Pancreas (tissue), 10 donors: Measurements from ENCODE around the gene MEGF11. TPM values are rescaled to one million over a fixed set of nuclear protein-coding genes. Genes with fewer than 3 reads are reported as not detected.

ENCODE experiments used
- ATAC-seq, 4 donors: fragments of 200-7000 bp; cut with Tn5 transposase; one replicate each; pipeline versions ENCODE4 v1.8.0 to v1.9.1; 2020; ENCODE audit warnings: mild to moderate bottlenecking in 4 of 4, moderate library complexity in 4 of 4
- DNase-seq, 6 donors: peaks; one replicate each; pipeline ENCODE4 v3.0.0-alpha.2; 2020
- FAIRE-seq: peaks from 2 replicates; lab custom pipeline; 2012; peaks lifted over from hg19 to GRCh38; lab: Jason Lieb, UNC
- H3K27ac ChIP-seq, 4 donors: fragments of 200-600 bp; sonication (generic); 1 replicate in 3 of 4; 2 replicates in 1 of 4; pipeline versions ENCODE4 v1.5.0 to v1.8.0; 2020
- H3K27me3 ChIP-seq, 4 donors: fragments of 200-600 bp; one replicate each; pipeline ENCODE4 v1.8.0; 2021
- H3K36me3 ChIP-seq, 3 donors: fragments of 200-600 bp; sonication (generic) in 1 of 3; one replicate each; pipeline versions ENCODE4 v1.5.0 to v1.8.0; 2020 to 2021
- H3K4me1 ChIP-seq, 3 donors: fragments of 200-600 bp; one replicate each; pipeline ENCODE4 v1.8.0; 2021
- H3K4me3 ChIP-seq, 4 donors: fragments of 200-600 bp; sonication (generic) in 2 of 4; one replicate each; pipeline versions ENCODE4 v1.5.0 to v1.8.0; 2020 to 2021
- H3K9me3 ChIP-seq, 4 donors: fragments of 200-600 bp; one replicate each; pipeline ENCODE4 v1.8.0; 2021
- WGBS, 2 donors: extraction: QIAGEN DNeasy Blood & Tissue Kit; methylation state at CpG; one replicate each; pipeline ENCODE4 v1.1.7; 2013; 5-methylcytosine and 5-hydroxymethylcytosine counted together
- intact Hi-C, 3 donors: fragments of 100-400 bp; cut with DNase I; formaldehyde crosslinking; loops; one replicate each; pipeline versions ENCODE4 v1.11.1 to v1.14.2; 2022
- polyA plus RNA-seq, 2 donors: library from polyadenylated mRNA; stranded (reverse); fragments of 200-250 nt; gene quantifications; one replicate each; pipeline ENCODE4 v1.2.3, GENCODE V29; 2013
- total RNA-seq, 6 donors: library from RNA; stranded (reverse); fragmentation: NEBNext Ultra II Directional in 4 of 6; extraction: Animal tissue kit (Norgen Biotek cat#: 25700) in 4 of 6; gene quantifications; one replicate each; pipeline versions ENCODE4 v1.2.1 to v1.2.4, GENCODE V29; 2021 to 2023
- TF ChIP-seq, protein P1 (sequence below), 4 donors: fragments of 200-600 bp; sonication (generic) in 3 of 4; IDR thresholded peaks; one replicate each; pipeline versions ENCODE4 v1.5.0 to v1.8.0; 2021; ENCODE audit warnings: antibody characterized with exemption in 4 of 4
- donor health status: healthy with polysubstance abuse.
- donor health status: DM: no; HTN: no; CAD: no; lungs with moderate emphysema.
- donor health status: DM: no; HTN: no; CAD: no.
- donor health status: control.
- donor health status: control.
- donor health status: Bipolar disorder and iron deficiency.
- donor health status: DM: yes; HTN: yes; CAD: no.
- donor health status: DM: no; HTN: no; CAD: no.
- donor health status: DM: no; HTN: no; CAD: no.
- donor health status: DM: yes; HTN: yes; CAD: no.

MEGF11 gene
- total and polyA plus RNA-seq, 8 donors = 0.19 to 0.87 (median 0.37) TPM

DNA sequence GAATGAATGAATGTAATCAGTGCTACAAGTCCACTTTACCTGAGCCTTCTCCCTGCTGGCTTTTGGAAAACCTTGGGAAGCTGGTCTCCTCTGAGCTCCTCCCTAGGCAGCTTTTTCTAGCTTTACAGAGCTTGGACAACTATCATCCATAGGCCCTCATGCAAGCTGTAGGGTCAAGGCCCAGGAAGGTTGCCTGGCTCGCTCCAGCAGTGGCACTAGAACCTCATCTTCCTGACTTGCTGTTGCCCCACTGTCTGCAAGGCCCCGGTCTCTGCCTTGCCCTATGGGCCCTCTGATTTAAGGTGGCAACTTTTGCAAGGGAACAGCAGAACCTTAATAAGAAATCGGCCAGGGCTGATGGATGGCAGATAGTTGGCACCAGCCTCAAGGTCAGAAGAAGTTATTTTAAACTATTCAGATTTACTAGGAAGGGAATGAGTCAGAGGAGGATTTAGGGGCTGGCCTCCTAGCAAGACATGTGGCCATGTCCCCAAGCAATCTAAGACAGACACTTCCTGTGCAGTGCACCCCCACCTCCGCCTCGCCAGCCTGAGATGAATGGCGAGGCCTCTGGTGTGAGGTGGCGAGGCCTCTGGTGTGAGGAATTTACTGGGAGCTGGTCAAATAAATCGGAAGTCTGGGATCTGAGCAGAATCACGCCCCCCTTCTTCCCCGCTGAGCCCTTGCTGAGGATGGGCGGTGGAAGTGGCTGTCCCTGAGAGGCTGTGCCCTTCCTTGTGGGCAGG is 180.8 kb downstream of the MEGF11 start:
- no peaks in the 10 kb centered on the region for H3K27me3 ChIP-seq
- ATAC-seq = peak; percentile 65 to 79 (median 76)
- H3K27ac ChIP-seq = no peak overlapping the region
- no peak overlapping the region for H3K4me3 ChIP-seq
- 47 to 59% methylated on average over 11 of the region's 11 CpGs for WGBS, 2 donors
- H3K4me1 ChIP-seq = peaks cover 12 to 24% (median 19%) of the 10 kb centered on the region in 3 donors
- FAIRE-seq = no peak
- intact Hi-C loops = no loop called here
- peak in 3 of 6 donors; percentile 31 to 61 (median 46) for DNase-seq
- TF ChIP-seq, protein P1, sequence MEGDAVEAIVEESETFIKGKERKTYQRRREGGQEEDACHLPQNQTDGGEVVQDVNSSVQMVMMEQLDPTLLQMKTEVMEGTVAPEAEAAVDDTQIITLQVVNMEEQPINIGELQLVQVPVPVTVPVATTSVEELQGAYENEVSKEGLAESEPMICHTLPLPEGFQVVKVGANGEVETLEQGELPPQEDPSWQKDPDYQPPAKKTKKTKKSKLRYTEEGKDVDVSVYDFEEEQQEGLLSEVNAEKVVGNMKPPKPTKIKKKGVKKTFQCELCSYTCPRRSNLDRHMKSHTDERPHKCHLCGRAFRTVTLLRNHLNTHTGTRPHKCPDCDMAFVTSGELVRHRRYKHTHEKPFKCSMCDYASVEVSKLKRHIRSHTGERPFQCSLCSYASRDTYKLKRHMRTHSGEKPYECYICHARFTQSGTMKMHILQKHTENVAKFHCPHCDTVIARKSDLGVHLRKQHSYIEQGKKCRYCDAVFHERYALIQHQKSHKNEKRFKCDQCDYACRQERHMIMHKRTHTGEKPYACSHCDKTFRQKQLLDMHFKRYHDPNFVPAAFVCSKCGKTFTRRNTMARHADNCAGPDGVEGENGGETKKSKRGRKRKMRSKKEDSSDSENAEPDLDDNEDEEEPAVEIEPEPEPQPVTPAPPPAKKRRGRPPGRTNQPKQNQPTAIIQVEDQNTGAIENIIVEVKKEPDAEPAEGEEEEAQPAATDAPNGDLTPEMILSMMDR (IDR thresholded peaks at IDR 0.05) = no peak
- H3K36me3 ChIP-seq = no peaks in the 10 kb centered on the region
- no peaks in the 10 kb centered on the region for H3K9me3 ChIP-seq

DNA sequence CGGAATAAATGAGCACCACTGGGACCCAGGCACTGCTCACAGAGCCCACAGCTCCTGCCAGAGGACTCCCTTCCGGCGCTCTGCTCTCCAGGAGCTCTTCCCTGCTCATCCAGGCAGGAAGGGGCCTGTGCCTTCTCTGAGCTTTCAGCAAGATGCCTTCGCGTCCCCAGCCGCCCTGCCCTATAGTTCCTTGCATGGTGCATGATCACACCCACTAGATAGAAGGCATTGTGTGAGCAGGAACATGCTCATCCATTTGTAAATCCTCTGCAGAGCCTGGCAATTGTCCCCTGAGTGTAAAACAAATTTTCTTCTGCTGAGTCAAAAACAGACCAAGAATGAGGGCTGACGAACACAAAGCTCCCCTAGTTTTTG is 181.6 kb downstream of the MEGF11 start:
- peak in 1 of 6 donors; percentile 22 for DNase-seq
- no peak overlapping the region for H3K27ac ChIP-seq

DNA sequence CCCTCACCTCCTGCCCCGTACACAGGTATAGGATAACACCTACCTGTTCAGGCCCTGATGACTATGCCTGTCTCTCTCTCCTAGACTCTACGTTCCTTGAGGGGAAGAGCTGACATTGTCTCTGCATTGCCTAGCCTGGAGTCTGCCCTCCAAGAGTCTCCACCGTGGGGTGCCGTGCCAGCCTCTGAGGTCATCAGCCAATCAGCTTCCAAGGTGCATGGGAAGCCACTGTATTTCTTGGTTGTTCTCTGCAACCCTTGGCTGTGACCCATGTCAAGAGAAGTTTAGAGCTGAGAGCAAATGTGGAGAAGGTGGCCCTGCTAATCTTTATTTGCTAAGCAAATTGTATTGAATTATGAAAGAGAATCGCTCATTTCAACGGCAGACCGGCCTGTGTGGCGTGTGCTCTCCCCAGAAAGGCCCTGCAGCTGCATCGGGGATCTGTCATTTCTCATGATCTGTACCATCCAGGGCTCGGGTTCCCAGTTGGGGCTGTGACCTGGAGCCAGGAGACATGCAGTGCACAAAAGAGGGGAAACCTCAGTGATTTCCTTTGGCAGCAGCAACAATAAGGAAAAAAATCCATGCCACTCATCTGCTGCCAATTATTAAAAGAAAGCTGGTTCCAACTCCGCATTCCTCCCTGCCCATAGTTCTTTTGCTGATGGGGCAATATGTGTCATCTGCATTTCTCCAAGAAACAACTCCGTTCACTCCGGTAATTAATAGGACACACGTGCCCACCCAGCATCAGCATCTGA is 182.2 kb downstream of the MEGF11 start:
- H3K27me3 ChIP-seq = no peaks in the 10 kb centered on the region
- WGBS, 2 donors = 37 to 42% methylated on average over 14 of the region's 14 CpGs
- peak in 3 of 6 donors; percentile 32 to 41 (median 39) for DNase-seq
- H3K36me3 ChIP-seq = no peaks in the 10 kb centered on the region
- peaks cover 12 to 24% (median 19%) of the 10 kb centered on the region in 3 donors for H3K4me1 ChIP-seq
- TF ChIP-seq, protein P1 (IDR thresholded peaks at IDR 0.05) = no peak
- intact Hi-C loops = no loop called here
- no peak overlapping the region for H3K27ac ChIP-seq
- peak; percentile 53 to 76 (median 64) for ATAC-seq
- H3K9me3 ChIP-seq = no peaks in the 10 kb centered on the region
- FAIRE-seq = no peak
- H3K4me3 ChIP-seq = no peak overlapping the region

More for the DNA sequence above, 181.6 kb downstream of the MEGF11 start:
- H3K9me3 ChIP-seq = no peaks in the 10 kb centered on the region
- 88 to 93% methylated on average over 7 of the region's 7 CpGs for WGBS, 2 donors
- H3K4me3 ChIP-seq = no peak overlapping the region
- intact Hi-C loops = no loop called here
- FAIRE-seq (no peak), ATAC-seq (no peak)
- H3K27me3 ChIP-seq = no peaks in the 10 kb centered on the region
- peaks cover 12 to 24% (median 19%) of the 10 kb centered on the region in 3 donors for H3K4me1 ChIP-seq
- TF ChIP-seq, protein P1 (IDR thresholded peaks at IDR 0.05) = no peak
- H3K36me3 ChIP-seq = no peaks in the 10 kb centered on the region

- Histone ChIP-seq H3K36me3 (no peaks in the 10 kb centered on the region), H3K4me1 (peaks cover 12 to 24% (median 19%) of the 10 kb centered on the region in 3 donors), H3K27me3 (no peaks in the 10 kb centered on the region), H3K27ac (no peak overlapping the region), H3K9me3 (no peaks in the 10 kb centered on the region), H3K4me3 (no peak overlapping the region)
- DNase-seq (no peak), FAIRE-seq (no peak), ATAC-seq (peak in 2 of 4 donors; percentile 22 to 44)
- WGBS, 2 donors = 85 to 87% methylated on average over 7 of the region's 7 CpGs
- TF ChIP-seq, protein P1 (IDR thresholded peaks at IDR 0.05) = no peak
- intact Hi-C loops = no loop called here
Observed at GRCh38 chr15:66070220-66070934, 183.2 kb downstream of the MEGF11 start.
